GM19193 (cell line): ENCODE measurements around the gene RAD51B.

Experiments used
- POLR2A ChIP-seq: IDR thresholded peaks from 4 replicates; pipeline ENCODE4 v1.6.1; 2011; ENCODE audit not compliant: insufficient read depth, insufficient read length; ENCODE audit errors: extremely low read depth

RAD51B gene

GRCh38 chr14:68486809-68487208 is 667.2 kb downstream of the RAD51B start:
- no peak for TF ChIP-seq POLR2A

GRCh38 chr14:68487805-68488590 is 668.4 kb downstream of the RAD51B start:
- no peak for TF ChIP-seq POLR2A

DNA sequence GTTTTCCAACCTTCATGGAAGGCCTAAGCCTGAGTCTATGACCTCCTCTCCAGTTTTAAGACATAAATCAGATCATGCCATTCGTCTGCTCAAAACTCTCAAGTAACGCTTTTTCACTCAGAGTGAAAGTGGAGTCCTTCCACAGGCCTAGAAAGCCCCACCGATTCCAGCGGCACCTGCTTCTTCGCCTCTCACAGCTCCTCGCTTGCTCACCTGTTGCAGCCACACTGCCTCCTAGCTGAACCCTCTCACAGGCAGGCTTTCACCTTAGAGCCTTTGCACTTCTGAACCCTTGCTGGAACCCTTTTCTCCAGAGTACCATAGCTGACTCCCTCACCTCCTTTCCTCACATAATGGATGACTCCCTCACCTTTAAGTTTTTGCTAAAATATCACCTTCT is 672.2 kb downstream of the RAD51B start:
- no peak for TF ChIP-seq POLR2A

- no peak for TF ChIP-seq POLR2A
Observed at GRCh38 chr14:68492381-68493151, 673.0 kb downstream of the RAD51B start.

DNA sequence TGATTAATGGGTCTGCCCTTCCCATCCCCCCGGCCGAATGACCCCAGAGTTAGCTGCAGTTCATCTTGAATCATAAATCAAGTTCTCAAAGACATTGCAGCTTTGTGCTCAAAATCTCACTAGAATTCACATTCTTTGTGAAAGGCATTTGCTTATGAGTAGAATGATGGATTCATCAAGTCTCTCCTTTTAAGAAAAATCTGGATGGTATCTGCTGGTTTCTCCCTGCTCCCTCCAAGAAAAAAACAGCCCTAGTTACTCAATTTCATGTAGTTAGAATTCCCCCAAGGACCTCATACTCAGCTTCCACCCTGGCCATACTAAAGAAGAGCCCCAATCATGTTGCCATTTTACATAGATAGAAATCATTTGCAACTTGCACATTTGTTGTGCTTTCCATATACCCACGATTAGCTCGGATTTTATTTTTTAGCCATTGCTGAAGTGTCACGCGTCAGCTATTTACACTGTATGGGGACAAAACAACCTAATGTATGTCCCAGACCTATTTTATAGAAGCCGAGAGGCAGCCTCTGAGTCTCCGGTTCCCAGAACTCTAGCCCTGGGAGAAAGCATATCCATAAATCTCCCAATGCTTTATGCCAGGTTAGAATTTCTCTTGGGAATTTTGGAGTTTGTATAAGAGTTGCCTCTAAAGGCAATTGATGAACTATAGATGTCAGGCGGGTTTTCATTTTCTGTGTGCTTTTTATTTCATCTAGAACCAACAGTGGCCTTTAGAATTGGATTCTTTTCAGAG is 673.8 kb downstream of the RAD51B start:
- no peak for TF ChIP-seq POLR2A

DNA sequence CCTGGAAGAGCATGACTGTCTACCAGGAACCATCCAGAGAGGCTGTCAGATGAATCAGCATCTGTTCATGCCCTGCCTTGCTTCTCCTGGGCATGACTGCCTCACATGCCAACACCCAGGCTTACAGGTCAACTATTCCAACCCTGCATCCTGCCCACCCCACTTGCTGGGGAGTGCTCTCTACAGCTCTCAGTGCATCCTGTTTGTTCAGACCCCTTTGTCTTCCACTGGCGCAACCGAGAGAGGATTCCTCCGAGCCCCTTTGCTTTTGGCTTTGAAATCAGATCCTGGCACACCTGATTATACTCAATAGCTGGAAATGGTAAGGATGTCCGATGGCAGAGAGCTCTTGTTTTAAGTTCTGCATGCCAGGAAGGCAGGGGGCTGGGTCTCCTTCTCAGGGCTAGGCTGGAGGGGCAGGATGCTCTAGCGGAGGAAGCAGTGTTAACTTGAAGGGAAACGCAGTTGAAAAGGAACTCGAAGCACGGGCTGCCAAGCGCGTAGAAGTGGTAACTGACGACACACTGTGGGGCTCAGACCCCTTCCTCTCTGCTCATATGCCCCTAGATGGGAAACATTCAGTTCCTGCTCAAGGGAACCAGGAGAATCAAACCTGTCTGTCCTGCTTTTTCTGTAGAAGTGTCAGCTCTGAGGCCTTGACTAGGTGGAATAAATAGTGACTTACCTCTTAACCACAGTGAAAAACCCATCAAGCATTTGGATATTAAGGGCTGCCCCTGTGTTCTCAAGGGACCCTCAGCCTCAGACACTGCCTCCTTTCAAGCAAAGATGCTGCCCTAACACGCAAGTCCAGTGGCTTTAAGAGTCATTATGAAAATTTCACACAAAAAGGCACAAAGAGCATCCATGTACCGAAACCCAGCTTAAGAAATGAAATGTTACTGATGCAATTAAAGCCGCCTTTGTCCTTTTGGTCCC is 675.8 kb downstream of the RAD51B start:
- no peak for TF ChIP-seq POLR2A

GRCh38 chr14:68497011-68497410 is 677.4 kb downstream of the RAD51B start:
- no peak for TF ChIP-seq POLR2A

DNA sequence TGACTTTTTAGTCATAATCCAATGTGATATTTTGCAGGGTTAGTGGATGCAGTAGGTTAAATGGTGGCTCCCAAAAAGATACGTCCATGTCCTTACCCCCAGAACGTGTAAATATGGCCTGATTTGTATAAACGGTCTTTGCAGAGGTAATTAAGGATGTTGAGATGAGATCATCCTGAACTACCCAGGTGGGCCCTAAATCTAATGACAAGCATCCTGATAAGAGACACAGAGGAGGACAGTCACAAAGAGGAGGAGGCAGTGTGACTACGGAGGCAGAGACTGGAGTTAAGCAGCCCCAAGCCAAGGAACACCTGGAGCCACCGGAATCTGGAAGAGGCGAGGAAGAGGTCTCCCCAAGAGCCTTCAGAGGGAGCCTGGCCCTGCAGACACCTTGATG is 679.9 kb downstream of the RAD51B start:
- no peak for TF ChIP-seq POLR2A

- no peak for TF ChIP-seq POLR2A
Observed at GRCh38 chr14:68501171-68501570, 681.6 kb downstream of the RAD51B start.

DNA sequence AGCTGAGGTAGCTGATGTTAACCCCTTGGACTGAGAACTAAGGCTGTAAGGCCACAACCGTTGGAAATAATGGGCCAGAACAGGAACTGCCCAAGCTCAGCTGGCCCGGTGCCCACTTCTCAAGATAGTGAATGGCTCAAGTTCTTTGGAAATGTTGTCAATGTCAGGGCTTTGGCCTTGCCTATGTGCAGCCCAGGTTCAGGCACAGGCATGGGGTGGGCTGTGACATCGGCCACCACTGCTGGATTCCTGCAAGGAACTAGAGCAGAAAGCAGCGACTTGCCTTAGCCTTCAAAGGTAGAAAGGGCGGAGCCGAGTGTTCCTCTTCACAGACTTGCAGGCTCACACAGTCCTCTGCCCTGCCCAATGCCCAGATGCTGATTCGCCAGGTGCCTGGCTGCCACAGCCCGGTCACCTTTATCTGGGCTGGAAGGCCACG is 682.1 kb downstream of the RAD51B start:
- TF ChIP-seq POLR2A: no peak

GRCh38 chr14:68502230-68502629 is 682.7 kb downstream of the RAD51B start:
- TF ChIP-seq POLR2A: no peak

GRCh38 chr14:68503186-68503825 is 683.7 kb downstream of the RAD51B start:
- TF ChIP-seq POLR2A: no peak

- no peak for TF ChIP-seq POLR2A
Observed at GRCh38 chr14:68504861-68505260, 685.3 kb downstream of the RAD51B start.
